ENCODE measurements around the gene DDX42.
"Not testable (repeated sequence)": the region's sequence is repeated elsewhere in the genome, so short reads cannot be mapped to it uniquely, and the experiment has no call there.

The DDX42 gene

GRCh38 chr17:63841350-63842172 lies 67.6 kb downstream of the DDX42 start:
- peak; percentile 59 for DNase-seq

GRCh38 chr17:63842173-63842539 lies 68.2 kb downstream of the DDX42 start:
- DNase-seq, result peak; percentile 61

- DNase-seq, result peak; percentile 99
Measured at GRCh38 chr17:63842540-63843386, 68.8 kb downstream of the DDX42 start, which contains the start of gene SMARCD2. Gene SMARCD2, minus strand, starts transcription at chr17:63842685. Its CDS starts 11 bp downstream, at chr17:63842674.

- DNase-seq, result peak; percentile 75
Measured at GRCh38 chr17:63843387-63843888, 69.5 kb downstream of the DDX42 start.

GRCh38 chr17:63843910-63844677 lies 70.1 kb downstream of the DDX42 start:
- DNase-seq, result no peak

GRCh38 chr17:63845509-63845908 lies 71.5 kb downstream of the DDX42 start:
- no peak for DNase-seq

- no peak for DNase-seq
Measured at GRCh38 chr17:63847525-63848249, 73.7 kb downstream of the DDX42 start.

- peak; percentile 95 for DNase-seq
Measured at GRCh38 chr17:63848834-63849689, 75.1 kb downstream of the DDX42 start.

GRCh38 chr17:63850401-63850800 lies 76.4 kb downstream of the DDX42 start:
- no peak for DNase-seq

- no peak for DNase-seq
Measured at GRCh38 chr17:63853260-63853659, 79.3 kb downstream of the DDX42 start.

GRCh38 chr17:63854709-63855108 lies 80.7 kb downstream of the DDX42 start:
- DNase-seq, result no peak

GRCh38 chr17:63855185-63855584 lies 81.2 kb downstream of the DDX42 start:
- DNase-seq, result no peak

- DNase-seq, result not testable (repeated sequence)
Measured at GRCh38 chr17:63856425-63856824, 82.5 kb downstream of the DDX42 start.

GRCh38 chr17:63859257-63859656 lies 85.3 kb downstream of the DDX42 start:
- no peak for DNase-seq

- DNase-seq, result not testable (repeated sequence)
Measured at GRCh38 chr17:63866625-63867024, 92.7 kb downstream of the DDX42 start.
